NOMO-1 treated with DMSO at 0.1 percent for 48 hours (cell line): Measurements from ENCODE around the gene CAMK2G.
"Not testable (repeated sequence)": the region's sequence is repeated elsewhere in the genome, so short reads cannot be mapped to it uniquely, and the experiment has no call there.

Experiments
- DNase-seq: peaks from one replicate; lab custom pipeline; 2025; ENCODE audit not compliant: unreplicated experiment; lab: John Stamatoyannopoulos, UW

The CAMK2G gene

GRCh38 chr10:73842349-73842748 lies 32.0 kb downstream of the CAMK2G start:
- DNase-seq, result no peak

- DNase-seq, result no peak
Observed at GRCh38 chr10:73841526-73842285, 32.6 kb downstream of the CAMK2G start.

- no peak for DNase-seq
Observed at GRCh38 chr10:73841061-73841421, 33.3 kb downstream of the CAMK2G start.

GRCh38 chr10:73840403-73841060 lies 33.8 kb downstream of the CAMK2G start:
- no peak for DNase-seq

GRCh38 chr10:73840056-73840402 lies 34.3 kb downstream of the CAMK2G start:
- no peak for DNase-seq

- no peak for DNase-seq
Observed at GRCh38 chr10:73839276-73839966, 34.9 kb downstream of the CAMK2G start.

- DNase-seq, result no peak
Observed at GRCh38 chr10:73838827-73839226, 35.5 kb downstream of the CAMK2G start.

- no peak for DNase-seq
Observed at GRCh38 chr10:73838008-73838567, 36.3 kb downstream of the CAMK2G start.

- no peak for DNase-seq
Observed at GRCh38 chr10:73837072-73837471, 37.3 kb downstream of the CAMK2G start.

GRCh38 chr10:73836427-73836980 lies 37.9 kb downstream of the CAMK2G start:
- DNase-seq, result no peak

GRCh38 chr10:73829090-73829489 lies 45.3 kb downstream of the CAMK2G start:
- DNase-seq, result not testable (repeated sequence)

GRCh38 chr10:73828161-73828560 lies 46.2 kb downstream of the CAMK2G start:
- DNase-seq, result no peak

GRCh38 chr10:73827346-73828089 lies 46.8 kb downstream of the CAMK2G start:
- DNase-seq, result no peak

- no peak for DNase-seq
Observed at GRCh38 chr10:73824146-73824725, 50.1 kb downstream of the CAMK2G start.

GRCh38 chr10:73823391-73823790 lies 51.0 kb downstream of the CAMK2G start:
- no peak for DNase-seq

GRCh38 chr10:73819513-73820093 lies 54.8 kb downstream of the CAMK2G start:
- no peak for DNase-seq

GRCh38 chr10:73819081-73819480 lies 55.3 kb downstream of the CAMK2G start:
- no peak for DNase-seq

GRCh38 chr10:73818402-73818801 lies 56.0 kb downstream of the CAMK2G start:
- no peak for DNase-seq

- no peak for DNase-seq
Observed at GRCh38 chr10:73817826-73818225, 56.5 kb downstream of the CAMK2G start.
